WTC11 (cell line): ENCODE data around the gene ETV5. TPM values are rescaled to one million over a fixed set of nuclear protein-coding genes. Genes with fewer than 3 reads are reported as not detected.

Experiments
- ATAC-seq: fragments of 200-7000 bp; cut with Tn5 transposase; 2 replicates; pipeline ENCODE4 v1.10.0; 2021; ENCODE audit warnings: mild to moderate bottlenecking, moderate library complexity
- CTCF ChIA-PET: fragments of 300-600 bp; sonication (Branson Sonifier 250); formaldehyde crosslinking; loops from one replicate; lab custom pipeline; 2021; ENCODE audit warnings: antibody characterized with exemption; lab: Charles Lee
- POLR2A ChIA-PET: fragments of 350-600 bp; sonication (Branson Sonifier 250); formaldehyde crosslinking; loops from one replicate; lab custom pipeline; 2021; ENCODE audit warnings: antibody characterized with exemption; lab: Charles Lee
- DNase-seq: peaks from one replicate; pipeline ENCODE4 v3.0.0; 2021; ENCODE audit warnings: low spot score
- H3K27ac Mint-ChIP-seq: 2 replicates; pipeline ENCODE4 v1.8.0; 2021; ENCODE audit warnings: mixed read lengths
- H3K27me3 Mint-ChIP-seq: 2 replicates; pipeline ENCODE4 v1.8.0; 2021; ENCODE audit warnings: low read depth, mild to moderate bottlenecking, moderate library complexity, mixed read lengths
- H3K36me3 Mint-ChIP-seq: 2 replicates; pipeline ENCODE4 v1.8.0; 2021; ENCODE audit warnings: mixed read lengths
- H3K4me1 Mint-ChIP-seq: 2 replicates; pipeline ENCODE4 v1.8.0; 2022; ENCODE audit warnings: mixed read lengths
- H3K4me3 Mint-ChIP-seq: 2 replicates; pipeline ENCODE4 v1.8.0; 2021; ENCODE audit warnings: mild to moderate bottlenecking, moderate library complexity, mixed read lengths
- H3K9me3 Mint-ChIP-seq: 2 replicates; pipeline ENCODE4 v1.8.0; 2021; ENCODE audit warnings: mixed read lengths
- CBFB ChIP-seq: sonication (generic); formaldehyde crosslinking; IDR thresholded peaks from 2 replicates; pipeline ENCODE4 v1.8.1; 2022; ENCODE audit warnings: mild to moderate bottlenecking, low read depth, missing genetic modification reagents
- JUN ChIP-seq: sonication (generic); formaldehyde crosslinking; IDR thresholded peaks from 2 replicates; pipeline ENCODE4 v1.8.0; 2023; ENCODE audit warnings: mild to moderate bottlenecking, missing genetic modification reagents
- KAT7 ChIP-seq: sonication (generic); formaldehyde crosslinking; IDR thresholded peaks from 2 replicates; pipeline ENCODE4 v1.8.1; 2023; ENCODE audit warnings: missing genetic modification reagents, mild to moderate bottlenecking, borderline replicate concordance
- NFE2L1 ChIP-seq: sonication (generic); formaldehyde crosslinking; IDR thresholded peaks from 2 replicates; pipeline ENCODE4 v1.8.1; 2023; ENCODE audit warnings: missing genetic modification reagents
- NFYB ChIP-seq: sonication (generic); formaldehyde crosslinking; conservative IDR thresholded peaks from 2 replicates; pipeline ENCODE4 v1.8.0; 2022; ENCODE audit warnings: low read depth, missing genetic modification reagents
- OVOL2 ChIP-seq: fragments of 250-450 bp; sonication (Bioruptor Pico); IDR thresholded peaks from 2 replicates; pipeline ENCODE4 v1.9.0; 2021; ENCODE audit warnings: mild to moderate bottlenecking, borderline replicate concordance
- RELA ChIP-seq: sonication (generic); formaldehyde crosslinking; IDR thresholded peaks from 2 replicates; pipeline ENCODE4 v1.8.1; 2022; ENCODE audit warnings: missing genetic modification reagents, mild to moderate bottlenecking, borderline replicate concordance
- total RNA-seq: library from RNA; stranded (reverse); gene quantifications from 3 replicates; pipeline ENCODE4 v1.2.3, GENCODE V29; 2021
- TF ChIP-seq, protein P1 (sequence below): sonication (generic); formaldehyde crosslinking; IDR thresholded peaks from 2 replicates; pipeline ENCODE4 v1.8.1; 2022; ENCODE audit warnings: low read depth, mild to moderate bottlenecking, moderate library complexity, missing genetic modification reagents, borderline replicate concordance
- TF ChIP-seq, protein P2 (sequence below): sonication (generic); formaldehyde crosslinking; IDR thresholded peaks from 2 replicates; pipeline ENCODE4 v1.8.0; 2023; ENCODE audit warnings: missing genetic modification reagents
- TF ChIP-seq, protein P3 (sequence below): fragments of 250-450 bp; sonication (Bioruptor Pico); IDR thresholded peaks from 2 replicates; pipeline ENCODE4 v1.9.0; 2021; ENCODE audit warnings: mild to moderate bottlenecking
- TF ChIP-seq, protein P4 (sequence below): sonication (generic); formaldehyde crosslinking; IDR thresholded peaks from 2 replicates; pipeline ENCODE4 v1.8.0; 2023; ENCODE audit warnings: mild to moderate bottlenecking, missing genetic modification reagents
- TF ChIP-seq, protein P5 (sequence below): sonication (generic); formaldehyde crosslinking; IDR thresholded peaks from 2 replicates; pipeline ENCODE4 v1.8.1; 2022; ENCODE audit warnings: missing genetic modification reagents, borderline replicate concordance
- TF ChIP-seq, protein P6 (sequence below): fragments of 250-450 bp; sonication (Bioruptor Pico); IDR thresholded peaks from 2 replicates; pipeline ENCODE4 v1.9.0; 2021; ENCODE audit warnings: mild to moderate bottlenecking, borderline replicate concordance
- TF ChIP-seq, protein P7 (sequence below): sonication (generic); formaldehyde crosslinking; IDR thresholded peaks from 2 replicates; pipeline ENCODE4 v1.8.0; 2022; ENCODE audit warnings: mild to moderate bottlenecking, missing genetic modification reagents
- TF ChIP-seq, protein P8 (sequence below): fragments of 250-450 bp; sonication (Bioruptor Pico); IDR thresholded peaks from 2 replicates; pipeline ENCODE4 v1.9.0; 2021; ENCODE audit warnings: moderate library complexity, mild to moderate bottlenecking, inconsistent platforms, borderline replicate concordance
- TF ChIP-seq, protein P9 (sequence below): sonication (generic); formaldehyde crosslinking; IDR thresholded peaks from 2 replicates; pipeline ENCODE4 v1.8.1; 2023; ENCODE audit warnings: mild to moderate bottlenecking, missing genetic modification reagents
- TF ChIP-seq, protein P10 (sequence below): fragments of 250-450 bp; sonication (Bioruptor Pico); IDR thresholded peaks from 2 replicates; pipeline ENCODE4 v2.1.2; 2022; ENCODE audit warnings: mild to moderate bottlenecking, moderate library complexity

ETV5 gene
- total RNA-seq, 1 experiment from 2014 or later = 71.3 TPM

DNA sequence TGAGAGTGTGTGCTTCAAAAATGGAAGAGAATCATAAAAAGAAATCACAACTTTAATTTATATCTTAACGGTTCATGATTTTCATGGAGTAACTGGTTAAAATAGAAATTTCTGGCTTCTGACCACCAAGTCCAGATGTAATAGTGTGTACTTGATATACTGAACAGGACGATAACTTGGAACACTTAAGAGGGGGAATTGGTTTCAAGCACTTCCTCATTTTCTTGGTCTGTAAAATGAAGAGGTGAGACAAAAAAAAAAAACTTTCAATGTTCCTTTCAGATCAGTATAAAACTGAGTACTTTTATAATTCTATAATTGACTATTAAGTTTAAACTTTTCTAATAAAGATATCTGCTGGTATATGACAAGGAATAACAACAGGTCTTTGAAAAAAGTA lies 107.0 kb downstream of the ETV5 start:
- Mint-ChIP-seq H3K4me3 (no peak overlapping the region), H3K4me1 (no peaks in the 10 kb centered on the region), H3K36me3 (no peaks in the 10 kb centered on the region), H3K27ac (no peak overlapping the region), H3K9me3 (no peaks in the 10 kb centered on the region), H3K27me3 (no peaks in the 10 kb centered on the region)
- TF ChIP-seq, protein P1, sequence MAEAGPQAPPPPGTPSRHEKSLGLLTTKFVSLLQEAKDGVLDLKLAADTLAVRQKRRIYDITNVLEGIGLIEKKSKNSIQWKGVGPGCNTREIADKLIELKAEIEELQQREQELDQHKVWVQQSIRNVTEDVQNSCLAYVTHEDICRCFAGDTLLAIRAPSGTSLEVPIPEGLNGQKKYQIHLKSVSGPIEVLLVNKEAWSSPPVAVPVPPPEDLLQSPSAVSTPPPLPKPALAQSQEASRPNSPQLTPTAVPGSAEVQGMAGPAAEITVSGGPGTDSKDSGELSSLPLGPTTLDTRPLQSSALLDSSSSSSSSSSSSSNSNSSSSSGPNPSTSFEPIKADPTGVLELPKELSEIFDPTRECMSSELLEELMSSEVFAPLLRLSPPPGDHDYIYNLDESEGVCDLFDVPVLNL (CRISPR knock-in tag) = no peak
- TF ChIP-seq, protein P2, sequence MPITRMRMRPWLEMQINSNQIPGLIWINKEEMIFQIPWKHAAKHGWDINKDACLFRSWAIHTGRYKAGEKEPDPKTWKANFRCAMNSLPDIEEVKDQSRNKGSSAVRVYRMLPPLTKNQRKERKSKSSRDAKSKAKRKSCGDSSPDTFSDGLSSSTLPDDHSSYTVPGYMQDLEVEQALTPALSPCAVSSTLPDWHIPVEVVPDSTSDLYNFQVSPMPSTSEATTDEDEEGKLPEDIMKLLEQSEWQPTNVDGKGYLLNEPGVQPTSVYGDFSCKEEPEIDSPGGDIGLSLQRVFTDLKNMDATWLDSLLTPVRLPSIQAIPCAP (CRISPR knock-in tag) = no peak
- TF ChIP-seq NFE2L1 (CRISPR knock-in tag) (no peak), JUN (CRISPR knock-in tag) (no peak)
- DNase-seq (no peak), ATAC-seq (no peak)
- ChIA-PET CTCF (interaction anchor here (0.7 to 2.0 kb wide), 3 partner anchors 241 to 275 kb away, joined by 3 to 16 read pairs (median 8); no protein-coding TSS in a partner anchor), POLR2A (no interaction called here)

DNA sequence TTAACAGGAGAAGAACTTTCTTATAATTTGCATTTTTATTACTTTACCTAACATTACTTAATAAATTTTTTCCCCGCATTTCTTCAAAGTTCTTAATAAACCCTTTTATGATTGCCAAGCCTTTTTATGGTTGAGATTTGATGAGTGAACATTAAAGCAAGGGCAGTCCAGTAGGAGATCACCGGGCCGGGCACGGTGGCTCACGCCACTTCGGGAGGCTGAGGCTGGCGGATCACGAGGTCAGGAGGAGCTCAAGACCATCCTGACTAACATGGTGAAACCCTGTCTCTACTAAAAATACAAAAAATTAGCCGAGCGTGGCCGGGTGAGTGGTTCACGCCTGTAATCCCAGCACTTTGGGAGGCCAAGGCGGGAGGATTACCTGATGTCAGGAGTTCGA lies 109.7 kb downstream of the ETV5 start:
- POLR2A ChIA-PET = interaction anchor here (0.7 kb wide), 1 partner anchor 145 kb away, joined by 4 read pairs; no protein-coding TSS in a partner anchor
- no peak for ATAC-seq
- no peaks in the 10 kb centered on the region for H3K9me3 Mint-ChIP-seq
- TF ChIP-seq, protein P3, sequence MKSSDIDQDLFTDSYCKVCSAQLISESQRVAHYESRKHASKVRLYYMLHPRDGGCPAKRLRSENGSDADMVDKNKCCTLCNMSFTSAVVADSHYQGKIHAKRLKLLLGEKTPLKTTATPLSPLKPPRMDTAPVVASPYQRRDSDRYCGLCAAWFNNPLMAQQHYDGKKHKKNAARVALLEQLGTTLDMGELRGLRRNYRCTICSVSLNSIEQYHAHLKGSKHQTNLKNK (CRISPR knock-in tag) = no peak
- TF ChIP-seq, protein P4, sequence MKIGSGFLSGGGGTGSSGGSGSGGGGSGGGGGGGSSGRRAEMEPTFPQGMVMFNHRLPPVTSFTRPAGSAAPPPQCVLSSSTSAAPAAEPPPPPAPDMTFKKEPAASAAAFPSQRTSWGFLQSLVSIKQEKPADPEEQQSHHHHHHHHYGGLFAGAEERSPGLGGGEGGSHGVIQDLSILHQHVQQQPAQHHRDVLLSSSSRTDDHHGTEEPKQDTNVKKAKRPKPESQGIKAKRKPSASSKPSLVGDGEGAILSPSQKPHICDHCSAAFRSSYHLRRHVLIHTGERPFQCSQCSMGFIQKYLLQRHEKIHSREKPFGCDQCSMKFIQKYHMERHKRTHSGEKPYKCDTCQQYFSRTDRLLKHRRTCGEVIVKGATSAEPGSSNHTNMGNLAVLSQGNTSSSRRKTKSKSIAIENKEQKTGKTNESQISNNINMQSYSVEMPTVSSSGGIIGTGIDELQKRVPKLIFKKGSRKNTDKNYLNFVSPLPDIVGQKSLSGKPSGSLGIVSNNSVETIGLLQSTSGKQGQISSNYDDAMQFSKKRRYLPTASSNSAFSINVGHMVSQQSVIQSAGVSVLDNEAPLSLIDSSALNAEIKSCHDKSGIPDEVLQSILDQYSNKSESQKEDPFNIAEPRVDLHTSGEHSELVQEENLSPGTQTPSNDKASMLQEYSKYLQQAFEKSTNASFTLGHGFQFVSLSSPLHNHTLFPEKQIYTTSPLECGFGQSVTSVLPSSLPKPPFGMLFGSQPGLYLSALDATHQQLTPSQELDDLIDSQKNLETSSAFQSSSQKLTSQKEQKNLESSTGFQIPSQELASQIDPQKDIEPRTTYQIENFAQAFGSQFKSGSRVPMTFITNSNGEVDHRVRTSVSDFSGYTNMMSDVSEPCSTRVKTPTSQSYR (CRISPR knock-in tag) = no peak
- TF ChIP-seq NFYB = no peak
- TF ChIP-seq, protein P5, sequence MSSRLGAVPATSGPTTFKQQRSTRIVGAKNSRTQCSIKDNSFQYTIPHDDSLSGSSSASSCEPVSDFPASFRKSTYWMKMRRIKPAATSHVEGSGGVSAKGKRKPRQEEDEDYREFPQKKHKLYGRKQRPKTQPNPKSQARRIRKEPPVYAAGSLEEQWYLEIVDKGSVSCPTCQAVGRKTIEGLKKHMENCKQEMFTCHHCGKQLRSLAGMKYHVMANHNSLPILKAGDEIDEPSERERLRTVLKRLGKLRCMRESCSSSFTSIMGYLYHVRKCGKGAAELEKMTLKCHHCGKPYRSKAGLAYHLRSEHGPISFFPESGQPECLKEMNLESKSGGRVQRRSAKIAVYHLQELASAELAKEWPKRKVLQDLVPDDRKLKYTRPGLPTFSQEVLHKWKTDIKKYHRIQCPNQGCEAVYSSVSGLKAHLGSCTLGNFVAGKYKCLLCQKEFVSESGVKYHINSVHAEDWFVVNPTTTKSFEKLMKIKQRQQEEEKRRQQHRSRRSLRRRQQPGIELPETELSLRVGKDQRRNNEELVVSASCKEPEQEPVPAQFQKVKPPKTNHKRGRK (CRISPR knock-in tag) = no peak
- TF ChIP-seq CBFB (CRISPR knock-in tag) = no peak
- TF ChIP-seq, protein P6, sequence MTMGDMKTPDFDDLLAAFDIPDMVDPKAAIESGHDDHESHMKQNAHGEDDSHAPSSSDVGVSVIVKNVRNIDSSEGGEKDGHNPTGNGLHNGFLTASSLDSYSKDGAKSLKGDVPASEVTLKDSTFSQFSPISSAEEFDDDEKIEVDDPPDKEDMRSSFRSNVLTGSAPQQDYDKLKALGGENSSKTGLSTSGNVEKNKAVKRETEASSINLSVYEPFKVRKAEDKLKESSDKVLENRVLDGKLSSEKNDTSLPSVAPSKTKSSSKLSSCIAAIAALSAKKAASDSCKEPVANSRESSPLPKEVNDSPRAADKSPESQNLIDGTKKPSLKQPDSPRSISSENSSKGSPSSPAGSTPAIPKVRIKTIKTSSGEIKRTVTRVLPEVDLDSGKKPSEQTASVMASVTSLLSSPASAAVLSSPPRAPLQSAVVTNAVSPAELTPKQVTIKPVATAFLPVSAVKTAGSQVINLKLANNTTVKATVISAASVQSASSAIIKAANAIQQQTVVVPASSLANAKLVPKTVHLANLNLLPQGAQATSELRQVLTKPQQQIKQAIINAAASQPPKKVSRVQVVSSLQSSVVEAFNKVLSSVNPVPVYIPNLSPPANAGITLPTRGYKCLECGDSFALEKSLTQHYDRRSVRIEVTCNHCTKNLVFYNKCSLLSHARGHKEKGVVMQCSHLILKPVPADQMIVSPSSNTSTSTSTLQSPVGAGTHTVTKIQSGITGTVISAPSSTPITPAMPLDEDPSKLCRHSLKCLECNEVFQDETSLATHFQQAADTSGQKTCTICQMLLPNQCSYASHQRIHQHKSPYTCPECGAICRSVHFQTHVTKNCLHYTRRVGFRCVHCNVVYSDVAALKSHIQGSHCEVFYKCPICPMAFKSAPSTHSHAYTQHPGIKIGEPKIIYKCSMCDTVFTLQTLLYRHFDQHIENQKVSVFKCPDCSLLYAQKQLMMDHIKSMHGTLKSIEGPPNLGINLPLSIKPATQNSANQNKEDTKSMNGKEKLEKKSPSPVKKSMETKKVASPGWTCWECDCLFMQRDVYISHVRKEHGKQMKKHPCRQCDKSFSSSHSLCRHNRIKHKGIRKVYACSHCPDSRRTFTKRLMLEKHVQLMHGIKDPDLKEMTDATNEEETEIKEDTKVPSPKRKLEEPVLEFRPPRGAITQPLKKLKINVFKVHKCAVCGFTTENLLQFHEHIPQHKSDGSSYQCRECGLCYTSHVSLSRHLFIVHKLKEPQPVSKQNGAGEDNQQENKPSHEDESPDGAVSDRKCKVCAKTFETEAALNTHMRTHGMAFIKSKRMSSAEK (CRISPR knock-in tag) = no peak
- TF ChIP-seq, protein P7, sequence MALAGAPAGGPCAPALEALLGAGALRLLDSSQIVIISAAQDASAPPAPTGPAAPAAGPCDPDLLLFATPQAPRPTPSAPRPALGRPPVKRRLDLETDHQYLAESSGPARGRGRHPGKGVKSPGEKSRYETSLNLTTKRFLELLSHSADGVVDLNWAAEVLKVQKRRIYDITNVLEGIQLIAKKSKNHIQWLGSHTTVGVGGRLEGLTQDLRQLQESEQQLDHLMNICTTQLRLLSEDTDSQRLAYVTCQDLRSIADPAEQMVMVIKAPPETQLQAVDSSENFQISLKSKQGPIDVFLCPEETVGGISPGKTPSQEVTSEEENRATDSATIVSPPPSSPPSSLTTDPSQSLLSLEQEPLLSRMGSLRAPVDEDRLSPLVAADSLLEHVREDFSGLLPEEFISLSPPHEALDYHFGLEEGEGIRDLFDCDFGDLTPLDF = no peak
- TF ChIP-seq RELA (CRISPR knock-in tag) = no peak
- TF ChIP-seq, protein P8, sequence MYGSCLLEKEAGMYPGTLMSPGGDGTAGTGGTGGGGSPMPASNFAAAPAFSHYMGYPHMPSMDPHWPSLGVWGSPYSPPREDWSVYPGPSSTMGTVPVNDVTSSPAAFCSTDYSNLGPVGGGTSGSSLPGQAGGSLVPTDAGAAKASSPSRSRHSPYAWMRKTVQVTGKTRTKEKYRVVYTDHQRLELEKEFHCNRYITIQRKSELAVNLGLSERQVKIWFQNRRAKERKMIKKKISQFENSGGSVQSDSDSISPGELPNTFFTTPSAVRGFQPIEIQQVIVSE (CRISPR knock-in tag) = no peak
- no peak for TF ChIP-seq KAT7 (CRISPR knock-in tag)
- TF ChIP-seq, protein P9, sequence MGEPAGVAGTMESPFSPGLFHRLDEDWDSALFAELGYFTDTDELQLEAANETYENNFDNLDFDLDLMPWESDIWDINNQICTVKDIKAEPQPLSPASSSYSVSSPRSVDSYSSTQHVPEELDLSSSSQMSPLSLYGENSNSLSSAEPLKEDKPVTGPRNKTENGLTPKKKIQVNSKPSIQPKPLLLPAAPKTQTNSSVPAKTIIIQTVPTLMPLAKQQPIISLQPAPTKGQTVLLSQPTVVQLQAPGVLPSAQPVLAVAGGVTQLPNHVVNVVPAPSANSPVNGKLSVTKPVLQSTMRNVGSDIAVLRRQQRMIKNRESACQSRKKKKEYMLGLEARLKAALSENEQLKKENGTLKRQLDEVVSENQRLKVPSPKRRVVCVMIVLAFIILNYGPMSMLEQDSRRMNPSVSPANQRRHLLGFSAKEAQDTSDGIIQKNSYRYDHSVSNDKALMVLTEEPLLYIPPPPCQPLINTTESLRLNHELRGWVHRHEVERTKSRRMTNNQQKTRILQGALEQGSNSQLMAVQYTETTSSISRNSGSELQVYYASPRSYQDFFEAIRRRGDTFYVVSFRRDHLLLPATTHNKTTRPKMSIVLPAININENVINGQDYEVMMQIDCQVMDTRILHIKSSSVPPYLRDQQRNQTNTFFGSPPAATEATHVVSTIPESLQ (CRISPR knock-in tag) = no peak
- no peak for TF ChIP-seq OVOL2 (CRISPR knock-in tag)
- TF ChIP-seq, protein P10, sequence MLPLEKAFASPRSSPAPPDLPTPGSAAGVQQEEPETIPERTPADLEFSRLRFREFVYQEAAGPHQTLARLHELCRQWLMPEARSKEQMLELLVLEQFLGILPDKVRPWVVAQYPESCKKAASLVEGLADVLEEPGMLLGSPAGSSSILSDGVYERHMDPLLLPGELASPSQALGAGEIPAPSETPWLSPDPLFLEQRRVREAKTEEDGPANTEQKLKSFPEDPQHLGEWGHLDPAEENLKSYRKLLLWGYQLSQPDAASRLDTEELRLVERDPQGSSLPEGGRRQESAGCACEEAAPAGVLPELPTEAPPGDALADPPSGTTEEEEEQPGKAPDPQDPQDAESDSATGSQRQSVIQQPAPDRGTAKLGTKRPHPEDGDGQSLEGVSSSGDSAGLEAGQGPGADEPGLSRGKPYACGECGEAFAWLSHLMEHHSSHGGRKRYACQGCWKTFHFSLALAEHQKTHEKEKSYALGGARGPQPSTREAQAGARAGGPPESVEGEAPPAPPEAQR (CRISPR knock-in tag) = no peak

More for the DNA sequence above, 109.7 kb downstream of the ETV5 start:
- CTCF ChIA-PET = interaction anchor here (0.6 to 1.3 kb wide), 3 partner anchors 22 to 260 kb away, joined by 3 to 4 read pairs (median 3); no protein-coding TSS in a partner anchor
- H3K27me3 Mint-ChIP-seq = no peaks in the 10 kb centered on the region
- no peak overlapping the region for H3K4me3 Mint-ChIP-seq
- no peak for DNase-seq
- no peaks in the 10 kb centered on the region for H3K36me3 Mint-ChIP-seq
- no peaks in the 10 kb centered on the region for H3K4me1 Mint-ChIP-seq
- no peak overlapping the region for H3K27ac Mint-ChIP-seq
